HEK293 (cell line): ENCODE data around the gene GRIP1.

Source experiments
- CTCF ChIA-PET: fragments of 350-600 bp; formaldehyde crosslinking; extraction: SDS; loops from one replicate; lab custom pipeline; 2021; ENCODE audit warnings: antibody characterized with exemption; lab: Yijun Ruan, JAX
- POLR2A ChIA-PET: fragments of 300-600 bp; formaldehyde crosslinking; extraction: SDS; loops from one replicate; lab custom pipeline; 2020; ENCODE audit warnings: antibody characterized with exemption, inconsistent platforms; lab: Yijun Ruan, JAX
- H3K27ac ChIP-seq: fragments of 200-500 bp; sonication (Bioruptor generic); 2 replicates; pipeline ENCODE4 v1.5.1; 2014; ENCODE audit warnings: low read depth, low read length, control low read depth, inconsistent platforms; ENCODE audit errors: extremely low read depth
- H3K36me3 ChIP-seq, 2 experiments: fragments of 200-500 bp in 1 of 2; sonication (Bioruptor generic) in 1 of 2; 1 replicate in 1 of 2; 2 replicates in 1 of 2; pipeline ENCODE4 v1.5.1; 2014 to 2017; ENCODE audit warnings: inconsistent platforms in 2 of 2, low read length in 2 of 2; ENCODE audit not compliant: control insufficient read depth in 2 of 2, insufficient read depth in 1 of 2
- H3K4me1 ChIP-seq: fragments of 200-500 bp; sonication (Bioruptor generic); 2 replicates; pipeline ENCODE4 v1.5.1; 2014; ENCODE audit warnings: mild to moderate bottlenecking, low read length, inconsistent platforms; ENCODE audit not compliant: control insufficient read depth, insufficient read depth
- H3K4me3 ChIP-seq: 2 replicates; pipeline ENCODE4 v1.5.1; 2011; ENCODE audit warnings: low read depth, mild to moderate bottlenecking, control low read depth, low read length, moderate library complexity
- H3K9me3 ChIP-seq: fragments of 200-500 bp; sonication (Bioruptor generic); 2 replicates; pipeline ENCODE4 v1.5.1; 2014; ENCODE audit warnings: low read depth, low read length, inconsistent platforms; ENCODE audit not compliant: control insufficient read depth, insufficient read depth
- BCL11A ChIP-seq: fragments of 450-650 bp; formaldehyde crosslinking; IDR thresholded peaks from 2 replicates; pipeline ENCODE4 v1.5.1; 2016; ENCODE audit warnings: low read depth, missing biosample characterization, missing genetic modification characterization
- FEZF1 ChIP-seq: fragments of 450-650 bp; formaldehyde crosslinking; IDR thresholded peaks from 2 replicates; pipeline ENCODE4 v1.5.1; 2016; ENCODE audit warnings: missing biosample characterization, missing genetic modification characterization
- HIC1 ChIP-seq: fragments of 450-650 bp; formaldehyde crosslinking; IDR thresholded peaks from 2 replicates; pipeline ENCODE4 v1.5.1; 2016; ENCODE audit warnings: missing biosample characterization, missing genetic modification characterization
- OVOL3 ChIP-seq: fragments of 450-650 bp; formaldehyde crosslinking; IDR thresholded peaks from 2 replicates; pipeline ENCODE4 v1.5.1; 2016; ENCODE audit warnings: missing biosample characterization, missing genetic modification characterization
- PRDM6 ChIP-seq: fragments of 450-650 bp; formaldehyde crosslinking; IDR thresholded peaks from 2 replicates; pipeline ENCODE4 v1.5.1; 2017; ENCODE audit warnings: missing biosample characterization, missing genetic modification characterization
- SCRT1 ChIP-seq: fragments of 450-650 bp; formaldehyde crosslinking; IDR thresholded peaks from 2 replicates; pipeline ENCODE4 v1.5.1; 2016; ENCODE audit warnings: missing biosample characterization, missing genetic modification characterization, borderline replicate concordance
- ZNF148 ChIP-seq: fragments of 450-650 bp; formaldehyde crosslinking; IDR thresholded peaks from 2 replicates; pipeline ENCODE4 v1.5.0; 2017; ENCODE audit warnings: missing biosample characterization, missing genetic modification characterization, borderline replicate concordance
- ZNF157 ChIP-seq: fragments of 450-650 bp; formaldehyde crosslinking; IDR thresholded peaks from 2 replicates; pipeline ENCODE4 v1.5.1; 2016; ENCODE audit warnings: missing biosample characterization, missing genetic modification characterization
- ZNF169 ChIP-seq: fragments of 450-650 bp; formaldehyde crosslinking; IDR thresholded peaks from 2 replicates; pipeline ENCODE4 v1.5.1; 2016; ENCODE audit warnings: missing biosample characterization, missing genetic modification characterization
- ZNF2 ChIP-seq: fragments of 450-650 bp; formaldehyde crosslinking; IDR thresholded peaks from 2 replicates; pipeline ENCODE4 v1.5.1; 2016; ENCODE audit warnings: missing biosample characterization, missing genetic modification characterization
- ZNF292 ChIP-seq: fragments of 450-650 bp; formaldehyde crosslinking; IDR thresholded peaks from 2 replicates; pipeline ENCODE4 v1.5.1; 2016; ENCODE audit warnings: low read depth, missing biosample characterization, missing genetic modification characterization, borderline replicate concordance
- ZNF354C ChIP-seq: fragments of 450-650 bp; formaldehyde crosslinking; IDR thresholded peaks from 2 replicates; pipeline ENCODE4 v1.5.1; 2016; ENCODE audit warnings: missing biosample characterization, missing genetic modification characterization, low read depth, borderline replicate concordance
- ZNF404 ChIP-seq: fragments of 450-650 bp; formaldehyde crosslinking; IDR thresholded peaks from 2 replicates; pipeline ENCODE4 v1.5.1; 2017; ENCODE audit warnings: missing biosample characterization, missing genetic modification characterization
- ZNF561 ChIP-seq: fragments of 450-650 bp; IDR thresholded peaks from 2 replicates; pipeline ENCODE4 v1.5.1; 2018; ENCODE audit warnings: missing biosample characterization, missing genetic modification characterization, borderline replicate concordance
- ZNF571 ChIP-seq: fragments of 450-650 bp; formaldehyde crosslinking; IDR thresholded peaks from 2 replicates; pipeline ENCODE4 v1.5.0; 2017; ENCODE audit warnings: missing biosample characterization, missing genetic modification characterization
- ZNF707 ChIP-seq: fragments of 450-650 bp; formaldehyde crosslinking; IDR thresholded peaks from 2 replicates; pipeline ENCODE4 v1.5.1; 2016; ENCODE audit warnings: missing biosample characterization, missing genetic modification characterization
- ZNF785 ChIP-seq: fragments of 450-650 bp; formaldehyde crosslinking; IDR thresholded peaks from 2 replicates; pipeline ENCODE4 v1.5.1; 2016; ENCODE audit warnings: missing biosample characterization, missing genetic modification characterization
- ZNF837 ChIP-seq: fragments of 450-650 bp; formaldehyde crosslinking; IDR thresholded peaks from 2 replicates; pipeline ENCODE4 v1.5.1; 2016; ENCODE audit warnings: missing biosample characterization, missing genetic modification characterization
- TF ChIP-seq, protein P1 (sequence below): fragments of 450-650 bp; formaldehyde crosslinking; IDR thresholded peaks from 2 replicates; pipeline ENCODE4 v1.5.1; 2016; ENCODE audit warnings: missing biosample characterization, missing genetic modification characterization
- TF ChIP-seq, protein P2 (sequence below): fragments of 450-650 bp; formaldehyde crosslinking; IDR thresholded peaks from 2 replicates; pipeline ENCODE4 v1.5.1; 2016; ENCODE audit warnings: missing biosample characterization, missing genetic modification characterization

The GRIP1 gene

DNA sequence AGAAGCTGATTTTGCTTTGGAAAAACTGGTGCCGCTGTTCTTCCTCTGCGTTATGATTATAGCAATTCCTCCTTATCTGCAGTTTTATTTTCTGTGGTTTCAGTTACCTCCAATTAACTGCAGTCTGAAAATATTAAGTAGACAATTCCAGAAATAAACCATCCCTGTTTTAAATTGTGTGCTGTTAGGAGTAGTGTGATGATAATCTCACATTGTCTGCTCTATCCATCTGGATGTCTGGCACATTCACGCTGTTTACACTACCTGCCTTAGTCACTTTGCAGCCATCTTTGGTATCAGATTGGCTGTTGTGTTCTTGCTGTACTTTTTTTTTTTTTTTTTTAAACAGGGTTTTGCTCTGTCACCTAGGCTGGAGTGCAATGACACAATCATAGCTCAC, 141.0 kb downstream of the GRIP1 start:
- Histone ChIP-seq H3K4me1 (no peaks in the 10 kb centered on the region), H3K36me3 (no peaks in the 10 kb centered on the region)
- TF ChIP-seq ZNF707 (tag by site-specific recombination) (no peak), ZNF292 (tag by site-specific recombination) (no peak), ZNF2 (tag by site-specific recombination) (no peak), ZNF169 (no peak), ZNF561 (tag by site-specific recombination) (no peak), ZNF157 (tag by site-specific recombination) (no peak), ZNF785 (tag by site-specific recombination) (no peak), SCRT1 (no peak), PRDM6 (no peak), ZNF354C (tag by site-specific recombination) (no peak), OVOL3 (no peak), HIC1 (tag by site-specific recombination) (no peak), ZNF837 (tag by site-specific recombination) (no peak), FEZF1 (tag by site-specific recombination) (no peak), ZNF148 (no peak), ZNF571 (no peak), BCL11A (tag by site-specific recombination) (no peak), ZNF404 (tag by site-specific recombination) (no peak)
- TF ChIP-seq, protein P1, sequence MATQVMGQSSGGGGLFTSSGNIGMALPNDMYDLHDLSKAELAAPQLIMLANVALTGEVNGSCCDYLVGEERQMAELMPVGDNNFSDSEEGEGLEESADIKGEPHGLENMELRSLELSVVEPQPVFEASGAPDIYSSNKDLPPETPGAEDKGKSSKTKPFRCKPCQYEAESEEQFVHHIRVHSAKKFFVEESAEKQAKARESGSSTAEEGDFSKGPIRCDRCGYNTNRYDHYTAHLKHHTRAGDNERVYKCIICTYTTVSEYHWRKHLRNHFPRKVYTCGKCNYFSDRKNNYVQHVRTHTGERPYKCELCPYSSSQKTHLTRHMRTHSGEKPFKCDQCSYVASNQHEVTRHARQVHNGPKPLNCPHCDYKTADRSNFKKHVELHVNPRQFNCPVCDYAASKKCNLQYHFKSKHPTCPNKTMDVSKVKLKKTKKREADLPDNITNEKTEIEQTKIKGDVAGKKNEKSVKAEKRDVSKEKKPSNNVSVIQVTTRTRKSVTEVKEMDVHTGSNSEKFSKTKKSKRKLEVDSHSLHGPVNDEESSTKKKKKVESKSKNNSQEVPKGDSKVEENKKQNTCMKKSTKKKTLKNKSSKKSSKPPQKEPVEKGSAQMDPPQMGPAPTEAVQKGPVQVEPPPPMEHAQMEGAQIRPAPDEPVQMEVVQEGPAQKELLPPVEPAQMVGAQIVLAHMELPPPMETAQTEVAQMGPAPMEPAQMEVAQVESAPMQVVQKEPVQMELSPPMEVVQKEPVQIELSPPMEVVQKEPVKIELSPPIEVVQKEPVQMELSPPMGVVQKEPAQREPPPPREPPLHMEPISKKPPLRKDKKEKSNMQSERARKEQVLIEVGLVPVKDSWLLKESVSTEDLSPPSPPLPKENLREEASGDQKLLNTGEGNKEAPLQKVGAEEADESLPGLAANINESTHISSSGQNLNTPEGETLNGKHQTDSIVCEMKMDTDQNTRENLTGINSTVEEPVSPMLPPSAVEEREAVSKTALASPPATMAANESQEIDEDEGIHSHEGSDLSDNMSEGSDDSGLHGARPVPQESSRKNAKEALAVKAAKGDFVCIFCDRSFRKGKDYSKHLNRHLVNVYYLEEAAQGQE = no peak
- TF ChIP-seq, protein P2, sequence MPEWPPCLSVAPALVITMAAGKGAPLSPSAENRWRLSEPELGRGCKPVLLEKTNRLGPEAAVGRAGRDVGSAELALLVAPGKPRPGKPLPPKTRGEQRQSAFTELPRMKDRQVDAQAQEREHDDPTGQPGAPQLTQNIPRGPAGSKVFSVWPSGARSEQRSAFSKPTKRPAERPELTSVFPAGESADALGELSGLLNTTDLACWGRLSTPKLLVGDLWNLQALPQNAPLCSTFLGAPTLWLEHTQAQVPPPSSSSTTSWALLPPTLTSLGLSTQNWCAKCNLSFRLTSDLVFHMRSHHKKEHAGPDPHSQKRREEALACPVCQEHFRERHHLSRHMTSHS (tag by site-specific recombination) = no peak
- TF ChIP-seq, all 188 proteins: peak for 0
- Histone ChIP-seq H3K27ac (no peak overlapping the region), H3K4me3 (no peak overlapping the region), H3K9me3 (no peaks in the 10 kb centered on the region)
- CTCF ChIA-PET = no interaction called here
- POLR2A ChIA-PET = interaction anchor here (0.7 kb wide), 1 partner anchor 144 kb away, joined by 5 read pairs; no protein-coding TSS in a partner anchor
